ENCODE results near the gene TCTA.

DNA sequence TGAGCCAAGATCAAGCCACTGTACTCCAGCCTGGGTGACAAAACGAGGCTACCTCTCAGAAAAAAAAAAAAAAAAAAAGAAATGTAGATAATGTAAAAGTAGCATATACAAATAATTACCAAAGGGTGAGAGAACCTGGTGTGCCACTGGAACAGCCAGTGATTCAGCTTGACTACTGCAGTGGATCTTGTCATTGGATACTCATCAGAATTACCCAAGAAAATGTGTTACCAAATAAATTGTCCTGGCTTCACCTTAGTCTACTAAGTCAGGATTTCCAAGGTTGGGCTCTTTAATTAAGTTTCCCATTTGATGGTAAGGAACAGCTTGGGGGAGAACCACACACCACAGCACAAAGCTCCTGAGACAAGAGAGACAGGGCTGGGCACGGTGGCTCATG lies 15.4 kb downstream of the TCTA start:
- TF ChIP-seq NFIC (IDR thresholded peaks at IDR 0.05) (no peak), EP300 (IDR thresholded peaks at IDR 0.05; ENCODE audit: borderline replicate concordance) (no peak), CREB1 (IDR thresholded peaks at IDR 0.05; ENCODE audit: low read depth) (no peak), YY1 (IDR thresholded peaks at IDR 0.05; ENCODE audit: low read depth) (no peak), TAF1 (IDR thresholded peaks at IDR 0.05; ENCODE audit: low read depth) (no peak), ZBTB7A (IDR thresholded peaks at IDR 0.05; ENCODE audit: low read depth) (no peak), TEAD4 (IDR thresholded peaks at IDR 0.05) (no peak), CEBPB (IDR thresholded peaks at IDR 0.05) (no peak)
- TF ChIP-seq, protein P1, sequence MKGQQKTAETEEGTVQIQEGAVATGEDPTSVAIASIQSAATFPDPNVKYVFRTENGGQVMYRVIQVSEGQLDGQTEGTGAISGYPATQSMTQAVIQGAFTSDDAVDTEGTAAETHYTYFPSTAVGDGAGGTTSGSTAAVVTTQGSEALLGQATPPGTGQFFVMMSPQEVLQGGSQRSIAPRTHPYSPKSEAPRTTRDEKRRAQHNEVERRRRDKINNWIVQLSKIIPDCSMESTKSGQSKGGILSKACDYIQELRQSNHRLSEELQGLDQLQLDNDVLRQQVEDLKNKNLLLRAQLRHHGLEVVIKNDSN (IDR thresholded peaks at IDR 0.05) = no peak
- TF ChIP-seq, protein P2, sequence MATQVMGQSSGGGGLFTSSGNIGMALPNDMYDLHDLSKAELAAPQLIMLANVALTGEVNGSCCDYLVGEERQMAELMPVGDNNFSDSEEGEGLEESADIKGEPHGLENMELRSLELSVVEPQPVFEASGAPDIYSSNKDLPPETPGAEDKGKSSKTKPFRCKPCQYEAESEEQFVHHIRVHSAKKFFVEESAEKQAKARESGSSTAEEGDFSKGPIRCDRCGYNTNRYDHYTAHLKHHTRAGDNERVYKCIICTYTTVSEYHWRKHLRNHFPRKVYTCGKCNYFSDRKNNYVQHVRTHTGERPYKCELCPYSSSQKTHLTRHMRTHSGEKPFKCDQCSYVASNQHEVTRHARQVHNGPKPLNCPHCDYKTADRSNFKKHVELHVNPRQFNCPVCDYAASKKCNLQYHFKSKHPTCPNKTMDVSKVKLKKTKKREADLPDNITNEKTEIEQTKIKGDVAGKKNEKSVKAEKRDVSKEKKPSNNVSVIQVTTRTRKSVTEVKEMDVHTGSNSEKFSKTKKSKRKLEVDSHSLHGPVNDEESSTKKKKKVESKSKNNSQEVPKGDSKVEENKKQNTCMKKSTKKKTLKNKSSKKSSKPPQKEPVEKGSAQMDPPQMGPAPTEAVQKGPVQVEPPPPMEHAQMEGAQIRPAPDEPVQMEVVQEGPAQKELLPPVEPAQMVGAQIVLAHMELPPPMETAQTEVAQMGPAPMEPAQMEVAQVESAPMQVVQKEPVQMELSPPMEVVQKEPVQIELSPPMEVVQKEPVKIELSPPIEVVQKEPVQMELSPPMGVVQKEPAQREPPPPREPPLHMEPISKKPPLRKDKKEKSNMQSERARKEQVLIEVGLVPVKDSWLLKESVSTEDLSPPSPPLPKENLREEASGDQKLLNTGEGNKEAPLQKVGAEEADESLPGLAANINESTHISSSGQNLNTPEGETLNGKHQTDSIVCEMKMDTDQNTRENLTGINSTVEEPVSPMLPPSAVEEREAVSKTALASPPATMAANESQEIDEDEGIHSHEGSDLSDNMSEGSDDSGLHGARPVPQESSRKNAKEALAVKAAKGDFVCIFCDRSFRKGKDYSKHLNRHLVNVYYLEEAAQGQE (IDR thresholded peaks at IDR 0.05; ENCODE audit: low read depth) = no peak
- TF ChIP-seq, protein P3, sequence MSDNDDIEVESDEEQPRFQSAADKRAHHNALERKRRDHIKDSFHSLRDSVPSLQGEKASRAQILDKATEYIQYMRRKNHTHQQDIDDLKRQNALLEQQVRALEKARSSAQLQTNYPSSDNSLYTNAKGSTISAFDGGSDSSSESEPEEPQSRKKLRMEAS (IDR thresholded peaks at IDR 0.05) = no peak

All from Ishikawa (cell line).